Mammary epithelial cell (primary cell): ENCODE results near the gene ABCA10.

Experiments
- CTCF ChIP-seq, 2 donors: IDR thresholded peaks in 1 of 2; conservative IDR thresholded peaks in 1 of 2; 2 replicates each; pipeline ENCODE4 v1.5.1; 2011 to 2012; ENCODE audit warnings: inconsistent platforms in 2 of 2, low read length in 2 of 2, mild to moderate bottlenecking in 2 of 2, control low read depth in 1 of 2, low read depth in 1 of 2; ENCODE audit not compliant: insufficient read depth in 1 of 2; ENCODE audit errors: extremely low read depth in 1 of 2
- EZH2 ChIP-seq: IDR thresholded peaks from 2 replicates; pipeline ENCODE4 v1.6.1; 2012; ENCODE audit warnings: low read length, inconsistent platforms, borderline replicate concordance

DNA sequence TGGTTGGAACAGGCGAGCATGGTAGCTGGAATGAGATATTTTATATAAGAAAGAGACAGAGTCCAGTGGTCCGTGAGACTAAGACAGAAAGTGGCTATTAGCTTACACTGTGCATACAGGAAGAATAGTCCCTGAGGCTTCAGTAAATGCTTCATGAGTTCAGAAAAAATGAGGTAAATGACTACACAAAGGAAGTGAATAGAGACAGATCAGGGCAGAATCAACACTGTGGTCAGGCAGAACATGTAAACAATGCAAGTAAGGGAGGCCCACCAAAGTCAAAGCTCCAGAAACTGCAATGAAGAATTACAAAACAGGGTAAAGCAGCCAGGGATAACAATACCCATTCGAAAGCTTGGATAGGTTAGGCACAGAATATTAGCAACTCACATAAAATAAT lies 4.8 kb downstream of the ABCA10 start:
- TF ChIP-seq CTCF (conservative IDR thresholded peaks at IDR 0.05 in 1 of 2, IDR thresholded peaks at IDR 0.05 in 1 of 2; ENCODE audit: extremely low read depth in 1 of 2, insufficient read depth in 1 of 2, low read depth in 1 of 2, low read length in 2 of 2) (no peak), EZH2 (no peak)
